ENCODE data around the gene DGKI.

GRCh38 chr7:137634356-137634755 lies 212.4 kb downstream of the DGKI start:
- TF ChIP-seq TARDBP (IDR thresholded peaks at IDR 0.05) = no peak
- TF ChIP-seq ZNF384 (IDR thresholded peaks at IDR 0.05) = no peak
- no peak for TF ChIP-seq BHLHE40 (IDR thresholded peaks at IDR 0.05; ENCODE audit: borderline replicate concordance)
- TF ChIP-seq FOXA1 (IDR thresholded peaks at IDR 0.05) = no peak
- no peak for TF ChIP-seq FOXM1 (IDR thresholded peaks at IDR 0.05; ENCODE audit: borderline replicate concordance)
- TF ChIP-seq SUZ12 (IDR thresholded peaks at IDR 0.05) = no peak
- TF ChIP-seq LEF1 (IDR thresholded peaks at IDR 0.05; ENCODE audit: borderline replicate concordance) = no peak
- no peak for TF ChIP-seq PKNOX1 (IDR thresholded peaks at IDR 0.05)
- TF ChIP-seq SP1 (IDR thresholded peaks at IDR 0.05) = no peak
- TF ChIP-seq NFRKB (IDR thresholded peaks at IDR 0.05) = no peak
- TF ChIP-seq CTBP1 (IDR thresholded peaks at IDR 0.05; ENCODE audit: borderline replicate concordance) = no peak
- no peak for TF ChIP-seq HDGF (IDR thresholded peaks at IDR 0.05; ENCODE audit: borderline replicate concordance)
